Thyroid gland (tissue), 4 donors: ENCODE results near the gene NXPE3.

ENCODE experiments used
- POLR2A ChIP-seq, 2 donors: fragments of 450-650 bp; IDR thresholded peaks; one replicate each; pipeline ENCODE4 v1.6.1; 2017; ENCODE audit warnings: antibody characterized with exemption in 2 of 2, mild to moderate bottlenecking in 2 of 2, moderate library complexity in 1 of 2
- TF ChIP-seq, protein P1 (sequence below), 6 experiments: fragments of 200-600 bp in 3 of 6; fragments of 450-650 bp in 3 of 6; sonication (generic) in 3 of 6; IDR thresholded peaks; one replicate each; pipeline ENCODE4 v1.5.1; 2016 to 2019; ENCODE audit warnings: antibody characterized with exemption in 6 of 6, mild to moderate bottlenecking in 2 of 6, inconsistent platforms in 1 of 6, moderate library complexity in 1 of 6

- TF ChIP-seq POLR2A (IDR thresholded peaks at IDR 0.05) = no peak
- TF ChIP-seq, protein P1, sequence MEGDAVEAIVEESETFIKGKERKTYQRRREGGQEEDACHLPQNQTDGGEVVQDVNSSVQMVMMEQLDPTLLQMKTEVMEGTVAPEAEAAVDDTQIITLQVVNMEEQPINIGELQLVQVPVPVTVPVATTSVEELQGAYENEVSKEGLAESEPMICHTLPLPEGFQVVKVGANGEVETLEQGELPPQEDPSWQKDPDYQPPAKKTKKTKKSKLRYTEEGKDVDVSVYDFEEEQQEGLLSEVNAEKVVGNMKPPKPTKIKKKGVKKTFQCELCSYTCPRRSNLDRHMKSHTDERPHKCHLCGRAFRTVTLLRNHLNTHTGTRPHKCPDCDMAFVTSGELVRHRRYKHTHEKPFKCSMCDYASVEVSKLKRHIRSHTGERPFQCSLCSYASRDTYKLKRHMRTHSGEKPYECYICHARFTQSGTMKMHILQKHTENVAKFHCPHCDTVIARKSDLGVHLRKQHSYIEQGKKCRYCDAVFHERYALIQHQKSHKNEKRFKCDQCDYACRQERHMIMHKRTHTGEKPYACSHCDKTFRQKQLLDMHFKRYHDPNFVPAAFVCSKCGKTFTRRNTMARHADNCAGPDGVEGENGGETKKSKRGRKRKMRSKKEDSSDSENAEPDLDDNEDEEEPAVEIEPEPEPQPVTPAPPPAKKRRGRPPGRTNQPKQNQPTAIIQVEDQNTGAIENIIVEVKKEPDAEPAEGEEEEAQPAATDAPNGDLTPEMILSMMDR (IDR thresholded peaks at IDR 0.05) = no peak
Observed at GRCh38 chr3:101861789-101862415, 82.9 kb downstream of the NXPE3 start.
